H9 (cell line): ENCODE results near the gene TIMM8B. TPM values are rescaled to one million over a fixed set of nuclear protein-coding genes. Genes with fewer than 3 reads are reported as not detected.

ENCODE experiments used
- DNase-seq: peaks from one replicate; pipeline ENCODE4 v3.0.0-alpha.2; 2017
- H2AFZ ChIP-seq: one replicate; pipeline ENCODE4 v1.6.1; 2013; ENCODE audit warnings: mild to moderate bottlenecking, low read length, control low read depth, moderate library complexity
- H2AK5ac ChIP-seq: 2 replicates; pipeline ENCODE4 v1.6.1; 2013; ENCODE audit warnings: low read length, control low read depth, mixed read lengths; ENCODE audit not compliant: insufficient read length
- H2BK120ac ChIP-seq: one replicate; pipeline ENCODE4 v1.6.1; 2013; ENCODE audit warnings: low read depth, mild to moderate bottlenecking, low read length, control low read depth, inconsistent platforms; ENCODE audit not compliant: poor library complexity, severe bottlenecking
- H2BK12ac ChIP-seq: 2 replicates; pipeline ENCODE4 v1.6.1; 2013; ENCODE audit warnings: low read length, control low read depth, mixed read lengths, low read depth; ENCODE audit not compliant: insufficient read length
- H2BK15ac ChIP-seq: 2 replicates; pipeline ENCODE4 v1.6.1; 2013; ENCODE audit warnings: low read depth, low read length, control low read depth
- H2BK20ac ChIP-seq: one replicate; pipeline ENCODE4 v1.6.1; 2013; ENCODE audit warnings: low read depth, mild to moderate bottlenecking, low read length, control low read depth, inconsistent platforms; ENCODE audit not compliant: poor library complexity, severe bottlenecking
- H2BK5ac ChIP-seq: 2 replicates; pipeline ENCODE4 v1.6.1; 2013; ENCODE audit warnings: low read length, control low read depth, mixed read lengths; ENCODE audit not compliant: insufficient read length
- H3K14ac ChIP-seq: 2 replicates; pipeline ENCODE4 v1.6.1; 2013; ENCODE audit warnings: low read length, control low read depth; ENCODE audit not compliant: insufficient read depth
- H3K18ac ChIP-seq: 2 replicates; pipeline ENCODE4 v1.6.1; 2013; ENCODE audit warnings: low read depth, mild to moderate bottlenecking, mixed read lengths, low read length, control low read depth; ENCODE audit not compliant: insufficient read length
- H3K23ac ChIP-seq: 2 replicates; pipeline ENCODE4 v1.6.1; 2013; ENCODE audit warnings: low read length, control low read depth, mixed read lengths, low read depth; ENCODE audit not compliant: insufficient read length
- H3K23me2 ChIP-seq: 2 replicates; pipeline ENCODE4 v1.6.1; 2013; ENCODE audit warnings: low read depth, mild to moderate bottlenecking, mixed read lengths, low read length, control low read depth; ENCODE audit not compliant: insufficient read length, poor library complexity, severe bottlenecking
- H3K27ac ChIP-seq: 2 replicates; pipeline ENCODE4 v1.5.1; 2013; ENCODE audit warnings: low read length, control low read depth, mixed read lengths, low read depth; ENCODE audit not compliant: insufficient read length
- H3K27me3 ChIP-seq: 2 replicates; pipeline ENCODE4 v1.6.1; 2013; ENCODE audit warnings: low read length, control low read depth, inconsistent platforms; ENCODE audit not compliant: insufficient read depth
- H3K4ac ChIP-seq: 2 replicates; pipeline ENCODE4 v1.6.1; 2013; ENCODE audit warnings: low read depth, mild to moderate bottlenecking, control low read depth, inconsistent platforms, low read length, moderate library complexity
- H3K4me1 ChIP-seq: 2 replicates; pipeline ENCODE4 v1.6.1; 2013; ENCODE audit warnings: low read length, control low read depth, inconsistent platforms; ENCODE audit not compliant: insufficient read depth
- H3K4me2 ChIP-seq: 2 replicates; pipeline ENCODE4 v1.6.1; 2013; ENCODE audit warnings: low read length, control low read depth, mixed read lengths; ENCODE audit not compliant: insufficient read length, insufficient read depth
- H3K56ac ChIP-seq: 2 replicates; pipeline ENCODE4 v1.6.1; 2013; ENCODE audit warnings: low read depth, mild to moderate bottlenecking, mixed read lengths, low read length, control low read depth; ENCODE audit not compliant: insufficient read length
- H3K79me1 ChIP-seq: 2 replicates; pipeline ENCODE4 v1.6.1; 2013; ENCODE audit warnings: low read depth, mild to moderate bottlenecking, moderate library complexity, low read length, control low read depth, inconsistent platforms; ENCODE audit not compliant: insufficient read depth, poor library complexity, severe bottlenecking
- H3K79me2 ChIP-seq: 2 replicates; pipeline ENCODE4 v1.6.1; 2013; ENCODE audit warnings: low read length, control low read depth, inconsistent platforms; ENCODE audit not compliant: insufficient read depth
- H3K9ac ChIP-seq: 2 replicates; pipeline ENCODE4 v1.6.1; 2013; ENCODE audit warnings: low read length, control low read depth, mixed read lengths; ENCODE audit not compliant: insufficient read length; ENCODE audit errors: extremely low read depth
- H3K9me3 ChIP-seq: one replicate; pipeline ENCODE4 v1.6.1; 2013; ENCODE audit warnings: low read depth, low read length, inconsistent platforms; ENCODE audit not compliant: control insufficient read depth
- H3T11ph ChIP-seq: one replicate; pipeline ENCODE4 v1.6.1; 2013; ENCODE audit warnings: mild to moderate bottlenecking, low read length, control low read depth, inconsistent platforms
- H4K20me1 ChIP-seq: one replicate; pipeline ENCODE4 v1.6.1; 2013; ENCODE audit not compliant: control insufficient read depth, insufficient read length, insufficient read depth
- H4K5ac ChIP-seq: 2 replicates; pipeline ENCODE4 v1.6.1; 2013; ENCODE audit warnings: low read depth, mild to moderate bottlenecking, mixed read lengths, low read length, control low read depth; ENCODE audit not compliant: insufficient read length
- H4K8ac ChIP-seq: replicated peaks from 2 replicates; pipeline ENCODE4 v1.6.1; 2013; ENCODE audit warnings: low read length, control low read depth, mixed read lengths, low read depth; ENCODE audit not compliant: insufficient read length
- H4K91ac ChIP-seq: 2 replicates; pipeline ENCODE4 v1.6.1; 2013; ENCODE audit warnings: low read depth, mild to moderate bottlenecking, moderate library complexity, mixed read lengths, low read length, control low read depth; ENCODE audit not compliant: insufficient read length
- H3K27ac Mint-ChIP-seq, 3 experiments: 2 replicates in 2 of 3; 3 replicates in 1 of 3; pipeline ENCODE4 v1.8.0; 2020 to 2021; ENCODE audit warnings: mixed read lengths in 3 of 3, mild to moderate bottlenecking in 1 of 3, moderate library complexity in 1 of 3
- H3K27me3 Mint-ChIP-seq: 2 replicates; pipeline ENCODE4 v1.8.0; 2021; ENCODE audit warnings: low read depth, mild to moderate bottlenecking, moderate library complexity, mixed read lengths
- H3K36me3 Mint-ChIP-seq, 3 experiments: 2 replicates in 2 of 3; 3 replicates in 1 of 3; pipeline ENCODE4 v1.8.0; 2020 to 2021; ENCODE audit warnings: low read depth in 3 of 3, mixed read lengths in 3 of 3; ENCODE audit not compliant: insufficient read depth in 1 of 3
- H3K4me1 Mint-ChIP-seq, 2 experiments: 2 replicates each; pipeline ENCODE4 v1.8.0; 2020; ENCODE audit warnings: mixed read lengths in 2 of 2
- H3K4me3 Mint-ChIP-seq, 2 experiments: 2 replicates in 1 of 2; 3 replicates in 1 of 2; pipeline ENCODE4 v1.8.0; 2020 to 2021; ENCODE audit warnings: mild to moderate bottlenecking in 2 of 2, mixed read lengths in 2 of 2, moderate library complexity in 1 of 2
- H3K9me3 Mint-ChIP-seq, 2 experiments: 2 replicates in 1 of 2; 3 replicates in 1 of 2; pipeline ENCODE4 v1.8.0; 2020; ENCODE audit warnings: mild to moderate bottlenecking in 2 of 2, mixed read lengths in 2 of 2, moderate library complexity in 1 of 2
- CTCF ChIP-seq: fragments of 200-600 bp; sonication (generic); conservative IDR thresholded peaks from 3 replicates; pipeline ENCODE4 v1.8.0; 2021; ENCODE audit warnings: antibody characterized with exemption, mild to moderate bottlenecking
- WGBS: extraction: QIAGEN DNeasy Blood & Tissue Kit; methylation state at CpG from one replicate; pipeline ENCODE4 v1.1.7; 2013; ENCODE audit warnings: missing lambda C conversion rate, low lambda C conversion rate, mixed read lengths; ENCODE audit not compliant: insufficient read length; ENCODE audit errors: extremely low coverage; 5-methylcytosine and 5-hydroxymethylcytosine counted together
- total RNA-seq: library from RNA; stranded (reverse); gene quantifications from 2 replicates; pipeline ENCODE4 v1.2.1, GENCODE V29; 2021

TIMM8B gene
- total RNA-seq, 1 experiment from 2014 or later = 84.4 TPM

- no peaks in the 10 kb centered on the region for H3K23me2 ChIP-seq
- H3K4me1 ChIP-seq = no peaks in the 10 kb centered on the region
- H3K4ac ChIP-seq = no peak overlapping the region
- no peak overlapping the region for H2BK15ac ChIP-seq
- H2BK12ac ChIP-seq = no peak overlapping the region
- no peak overlapping the region for H2AFZ ChIP-seq
- no peak overlapping the region for H2AK5ac ChIP-seq
- H3K9ac ChIP-seq = no peak overlapping the region
- no peak overlapping the region for H3K14ac ChIP-seq
- no peak overlapping the region for H2BK20ac ChIP-seq
- no peaks in the 10 kb centered on the region for H3K9me3 Mint-ChIP-seq
- no peaks in the 10 kb centered on the region for H3K79me2 ChIP-seq
- H3K56ac ChIP-seq = no peak overlapping the region
- no peak overlapping the region for H3K4me3 Mint-ChIP-seq
- H3K36me3 Mint-ChIP-seq = peaks cover 0 to 5% (median 4%) of the 10 kb centered on the region in 3 experiments; a peak in 3 of 7 replicates
- H3K27me3 ChIP-seq = no peaks in the 10 kb centered on the region
- no peaks in the 10 kb centered on the region for H3K27me3 Mint-ChIP-seq
- H2BK120ac ChIP-seq = no peak overlapping the region
- no peaks in the 10 kb centered on the region for H4K20me1 ChIP-seq
- H3K79me1 ChIP-seq = no peaks in the 10 kb centered on the region
- no peak overlapping the region for H2BK5ac ChIP-seq
- H3K23ac ChIP-seq = no peak overlapping the region
- no peak overlapping the region for H3K27ac Mint-ChIP-seq
- no peak for DNase-seq
- H3K9me3 ChIP-seq = no peaks in the 10 kb centered on the region
- no peak overlapping the region for H4K5ac ChIP-seq
- no peaks in the 10 kb centered on the region for H3K4me1 Mint-ChIP-seq
- H3K18ac ChIP-seq = no peak overlapping the region
- no peak overlapping the region for H4K8ac ChIP-seq
- no peak overlapping the region for H3K4me2 ChIP-seq
- no peak for TF ChIP-seq CTCF
- H3T11ph ChIP-seq = no peak overlapping the region
- H3K27ac ChIP-seq = no peak overlapping the region
- no peak overlapping the region for H4K91ac ChIP-seq
- no CpG with 5 or more reads among the region's 2 CpGs for WGBS
These were observed 13.9 kb upstream of the TIMM8B start for GRCh38 chr11:112100462-112100861.
